ENCODE results near the gene RNF43.

The RNF43 gene

DNA sequence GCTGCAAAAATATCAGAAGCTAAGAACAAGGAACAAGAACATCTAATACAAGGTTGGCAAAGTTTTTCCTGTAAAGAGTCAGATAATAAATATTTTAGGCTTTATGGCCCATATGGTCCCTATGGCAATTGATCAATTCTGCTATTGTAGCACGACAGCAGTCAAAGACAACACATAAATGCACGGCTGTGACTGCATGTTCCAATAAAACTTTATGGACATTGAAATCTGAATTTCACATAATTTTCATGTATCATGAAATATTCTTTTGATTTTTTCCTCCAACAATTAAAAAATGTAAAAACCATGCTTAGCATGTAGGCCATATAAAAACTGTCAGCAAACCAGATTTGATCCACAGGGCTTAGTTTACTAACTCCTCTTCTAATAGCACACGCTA is 10.5 kb upstream of the RNF43 start:
- TF ChIP-seq Cebpa-rat (IDR thresholded peaks at IDR 0.05), result no peak
- Histone ChIP-seq H3K4me2 (no peak overlapping the region), H3K27me3 (no peaks in the 10 kb centered on the region), H4K20me1 (no peaks in the 10 kb centered on the region), H3K9me3 (replicated peaks in 1 of 11) (no peaks in the 10 kb centered on the region), H3K36me3 (no peaks in the 10 kb centered on the region), H3K4me1 (no peaks in the 10 kb centered on the region), H3K27ac (no peak overlapping the region), H3K4me3 (no peak overlapping the region), H3K9ac (no peak overlapping the region)

DNA sequence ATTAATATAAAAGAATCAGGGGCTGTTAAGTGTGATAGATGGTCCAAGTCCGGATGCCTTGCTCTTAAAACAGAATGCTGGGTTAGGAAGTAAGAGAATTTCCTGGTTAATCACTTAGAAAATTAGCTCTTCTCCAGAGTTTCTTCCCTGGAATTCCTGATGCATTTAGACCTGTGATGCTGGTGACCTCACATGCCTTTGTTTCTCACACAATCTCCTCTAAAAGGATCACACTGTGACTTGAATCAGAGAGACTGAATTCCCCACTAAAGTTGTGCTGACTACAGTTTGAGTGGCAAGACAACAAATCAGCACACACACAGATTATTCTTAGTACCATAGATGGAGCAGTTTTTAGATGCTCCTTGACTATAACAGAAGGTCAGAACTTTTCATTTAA is 4.4 kb upstream of the RNF43 start:
- Histone ChIP-seq H3K9me3 (replicated peaks in 1 of 11) (no peaks in the 10 kb centered on the region), H3K27ac (no peak overlapping the region), H4K20me1 (no peaks in the 10 kb centered on the region), H3K36me3 (no peaks in the 10 kb centered on the region), H3K27me3 (no peaks in the 10 kb centered on the region), H3K4me1 (peaks cover 0 to 19% (median 12%) of the 10 kb centered on the region in 10 experiments; a peak in 16 of 20 replicates), H3K4me2 (no peak overlapping the region), H3K9ac (no peak overlapping the region), H3K4me3 (no peak overlapping the region)
- TF ChIP-seq Cebpa-rat (IDR thresholded peaks at IDR 0.05), result no peak

DNA sequence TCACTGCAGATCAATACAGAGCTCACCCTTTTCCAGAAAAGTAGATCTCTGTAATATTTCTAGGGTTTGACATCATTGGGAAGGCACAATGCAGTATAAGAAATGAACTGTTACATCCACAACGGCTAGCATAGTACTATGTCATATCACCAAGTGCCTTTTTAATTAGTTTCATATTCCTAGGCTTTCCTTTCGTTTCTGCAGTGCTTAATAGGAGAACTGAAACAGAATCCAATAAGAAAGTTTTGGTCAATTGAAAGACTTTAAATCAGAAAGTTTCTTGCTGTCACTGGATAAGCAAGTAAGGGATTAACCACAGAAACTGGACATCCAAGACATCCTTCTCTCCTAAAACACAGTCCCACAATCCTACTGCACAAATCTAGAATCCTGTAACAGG is 3.5 kb upstream of the RNF43 start:
- peaks cover 0 to 19% (median 12%) of the 10 kb centered on the region in 10 experiments; a peak in 16 of 20 replicates for H3K4me1 ChIP-seq
- no peaks in the 10 kb centered on the region for H3K36me3 ChIP-seq
- H3K27me3 ChIP-seq, result no peaks in the 10 kb centered on the region
- H3K27ac ChIP-seq, result no peak overlapping the region
- H3K4me2 ChIP-seq, result no peak overlapping the region
- H3K9ac ChIP-seq, result no peak overlapping the region
- no peak overlapping the region for H3K4me3 ChIP-seq
- H4K20me1 ChIP-seq, result no peaks in the 10 kb centered on the region
- no peaks in the 10 kb centered on the region for H3K9me3 ChIP-seq (replicated peaks in 1 of 11)
- TF ChIP-seq Cebpa-rat (IDR thresholded peaks at IDR 0.05), result no peak

DNA sequence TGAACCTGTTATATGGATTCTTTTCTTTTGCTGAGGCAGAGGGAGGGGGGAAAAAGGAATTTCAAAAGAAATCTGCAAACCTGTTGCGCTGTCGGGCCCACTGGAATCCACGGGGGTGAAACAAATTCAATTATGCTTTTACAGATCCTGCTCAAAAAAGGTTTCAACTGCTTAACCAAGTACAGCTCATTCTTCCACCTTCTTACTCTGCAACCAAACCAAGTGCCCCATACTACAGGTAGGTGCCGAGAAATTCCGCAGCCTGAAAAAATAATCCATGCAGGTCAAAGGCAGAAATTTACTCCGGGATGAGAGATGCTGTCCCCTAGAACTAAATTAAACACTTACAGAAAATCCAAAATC is 416 bp downstream of the RNF43 start:
- H3K9ac ChIP-seq, result no peak overlapping the region
- peak overlapping the region in 4 of 11 experiments; percentile 57 to 78 (median 67); a peak in 5 of 22 replicates for H3K4me2 ChIP-seq
- no peaks in the 10 kb centered on the region for H3K27me3 ChIP-seq
- H3K4me1 ChIP-seq, result peaks cover 0 to 19% (median 12%) of the 10 kb centered on the region in 10 experiments; a peak in 16 of 20 replicates
- no peaks in the 10 kb centered on the region for H3K36me3 ChIP-seq
- H3K27ac ChIP-seq, result no peak overlapping the region
- H3K4me3 ChIP-seq, result no peak overlapping the region
- H4K20me1 ChIP-seq, result no peaks in the 10 kb centered on the region
- no peaks in the 10 kb centered on the region for H3K9me3 ChIP-seq (replicated peaks in 1 of 11)
- no peak for TF ChIP-seq Cebpa-rat (IDR thresholded peaks at IDR 0.05)

DNA sequence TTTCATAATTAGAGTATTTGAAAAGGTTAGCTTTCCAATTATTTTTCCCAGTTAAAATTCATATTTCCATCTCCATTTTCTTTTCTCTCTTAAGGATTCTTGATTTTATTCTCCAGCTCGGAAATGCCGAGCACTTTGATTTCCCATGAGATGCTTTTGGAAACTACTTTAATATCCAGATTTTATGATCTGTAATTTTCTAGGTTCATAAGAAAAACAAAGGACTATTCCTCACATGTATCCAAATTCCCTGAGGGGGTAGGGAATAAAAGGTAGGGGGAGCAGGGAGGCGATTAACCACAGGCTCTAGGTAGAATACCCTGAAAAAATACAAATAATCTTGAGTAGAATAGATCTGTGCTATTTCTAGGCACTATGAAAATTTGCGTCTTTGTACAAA is 938 bp downstream of the RNF43 start:
- H3K4me3 ChIP-seq, result no peak overlapping the region
- no peak for TF ChIP-seq Cebpa-rat (IDR thresholded peaks at IDR 0.05)
- no peaks in the 10 kb centered on the region for H3K27me3 ChIP-seq
- H4K20me1 ChIP-seq, result no peaks in the 10 kb centered on the region
- H3K36me3 ChIP-seq, result no peaks in the 10 kb centered on the region
- H3K4me1 ChIP-seq, result peaks cover 0 to 19% (median 12%) of the 10 kb centered on the region in 10 experiments; a peak in 16 of 20 replicates
- no peaks in the 10 kb centered on the region for H3K9me3 ChIP-seq (replicated peaks in 1 of 11)
- no peak overlapping the region for H3K4me2 ChIP-seq
- no peak overlapping the region for H3K9ac ChIP-seq
- no peak overlapping the region for H3K27ac ChIP-seq

DNA sequence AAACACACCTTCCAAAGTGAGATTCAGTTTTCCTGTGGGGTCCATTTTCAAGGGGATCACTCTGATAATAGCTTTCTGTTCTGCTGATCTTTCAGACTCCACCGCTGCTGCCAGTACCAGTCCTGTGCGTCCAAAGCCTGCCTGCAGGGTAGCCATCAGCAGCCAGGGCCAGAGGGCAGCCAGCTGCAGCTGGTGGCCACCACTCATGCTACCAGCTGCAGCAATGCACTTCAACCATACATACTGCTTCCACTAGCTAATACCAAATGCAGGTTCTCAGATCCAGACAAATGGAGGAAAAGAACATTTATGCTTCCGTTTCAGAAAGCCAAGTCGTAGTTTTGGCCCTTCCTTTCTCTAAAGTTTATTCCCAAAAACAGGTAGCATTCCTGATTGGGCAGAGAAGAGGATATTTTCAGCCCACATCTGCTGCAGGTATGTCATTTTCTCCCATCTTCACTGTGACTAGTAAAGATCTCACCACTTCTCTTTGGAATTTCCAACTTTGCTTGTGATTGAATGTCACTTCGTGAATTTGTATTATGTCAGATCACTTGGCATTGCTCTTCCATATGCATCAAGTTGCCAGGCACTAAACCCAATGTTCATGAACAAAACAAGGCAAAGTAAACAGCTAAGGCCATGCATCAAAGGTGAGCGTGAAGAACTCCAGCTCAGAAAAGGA is 1.8 kb downstream of the RNF43 start:
- Histone ChIP-seq H3K4me3 (no peak overlapping the region), H3K36me3 (no peaks in the 10 kb centered on the region), H3K9me3 (replicated peaks in 1 of 11) (no peaks in the 10 kb centered on the region), H3K4me2 (no peak overlapping the region), H4K20me1 (no peaks in the 10 kb centered on the region), H3K27me3 (no peaks in the 10 kb centered on the region), H3K27ac (no peak overlapping the region), H3K9ac (no peak overlapping the region), H3K4me1 (peaks cover 0 to 19% (median 12%) of the 10 kb centered on the region in 10 experiments; a peak in 16 of 20 replicates)
- TF ChIP-seq Cebpa-rat (IDR thresholded peaks at IDR 0.05), result no peak

DNA sequence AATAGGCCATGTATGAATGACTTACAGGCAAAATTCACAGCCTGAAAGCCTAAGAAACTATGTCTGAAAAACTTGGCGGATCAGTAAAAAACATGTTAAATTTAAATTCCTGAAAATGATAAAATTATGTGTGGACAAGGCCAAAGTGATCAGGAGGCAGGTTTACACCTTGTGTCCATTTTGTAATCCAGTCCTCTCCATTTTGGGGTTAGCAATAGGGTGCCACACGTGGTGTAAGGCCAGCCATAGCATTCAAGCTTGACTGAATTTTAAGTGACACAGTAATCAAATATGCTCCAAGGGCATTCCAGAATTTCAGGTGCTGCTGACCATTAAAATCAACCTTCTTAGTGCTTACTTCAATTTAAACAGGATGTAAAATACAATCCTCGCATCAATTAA is 2.7 kb downstream of the RNF43 start:
- H3K4me1 ChIP-seq, result peaks cover 0 to 19% (median 12%) of the 10 kb centered on the region in 10 experiments; a peak in 16 of 20 replicates
- no peak overlapping the region for H3K4me3 ChIP-seq
- no peak overlapping the region for H3K27ac ChIP-seq
- no peak overlapping the region for H3K9ac ChIP-seq
- no peaks in the 10 kb centered on the region for H3K9me3 ChIP-seq (replicated peaks in 1 of 11)
- no peaks in the 10 kb centered on the region for H3K36me3 ChIP-seq
- TF ChIP-seq Cebpa-rat (IDR thresholded peaks at IDR 0.05), result no peak
- H3K4me2 ChIP-seq, result no peak overlapping the region
- no peaks in the 10 kb centered on the region for H4K20me1 ChIP-seq
- H3K27me3 ChIP-seq, result no peaks in the 10 kb centered on the region

DNA sequence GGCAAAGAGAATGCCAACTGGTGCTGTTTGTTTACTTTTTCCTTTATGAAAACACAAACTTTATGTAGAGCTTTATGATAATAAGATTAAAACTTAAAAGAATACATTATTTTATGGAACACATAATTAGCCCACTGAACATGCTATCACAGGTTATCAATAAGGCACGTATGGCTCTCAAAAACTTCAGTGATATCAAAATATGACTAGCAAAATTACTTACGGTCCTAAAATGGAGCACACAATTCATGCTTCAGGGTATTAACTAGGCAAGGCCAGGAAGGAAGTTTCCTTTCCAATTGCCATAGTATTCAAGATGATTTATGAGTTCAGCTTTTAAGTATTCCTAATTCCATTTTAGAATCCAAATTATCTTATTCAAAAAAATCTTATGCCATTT is 3.6 kb downstream of the RNF43 start:
- no peak overlapping the region for H3K9ac ChIP-seq
- no peak overlapping the region for H3K4me2 ChIP-seq
- no peaks in the 10 kb centered on the region for H4K20me1 ChIP-seq
- H3K4me3 ChIP-seq, result no peak overlapping the region
- H3K27ac ChIP-seq, result no peak overlapping the region
- H3K27me3 ChIP-seq, result no peaks in the 10 kb centered on the region
- TF ChIP-seq Cebpa-rat (IDR thresholded peaks at IDR 0.05), result no peak
- H3K4me1 ChIP-seq, result peaks cover 0 to 18% (median 12%) of the 10 kb centered on the region in 10 experiments; a peak in 16 of 20 replicates
- H3K36me3 ChIP-seq, result no peaks in the 10 kb centered on the region
- no peaks in the 10 kb centered on the region for H3K9me3 ChIP-seq (replicated peaks in 1 of 11)

DNA sequence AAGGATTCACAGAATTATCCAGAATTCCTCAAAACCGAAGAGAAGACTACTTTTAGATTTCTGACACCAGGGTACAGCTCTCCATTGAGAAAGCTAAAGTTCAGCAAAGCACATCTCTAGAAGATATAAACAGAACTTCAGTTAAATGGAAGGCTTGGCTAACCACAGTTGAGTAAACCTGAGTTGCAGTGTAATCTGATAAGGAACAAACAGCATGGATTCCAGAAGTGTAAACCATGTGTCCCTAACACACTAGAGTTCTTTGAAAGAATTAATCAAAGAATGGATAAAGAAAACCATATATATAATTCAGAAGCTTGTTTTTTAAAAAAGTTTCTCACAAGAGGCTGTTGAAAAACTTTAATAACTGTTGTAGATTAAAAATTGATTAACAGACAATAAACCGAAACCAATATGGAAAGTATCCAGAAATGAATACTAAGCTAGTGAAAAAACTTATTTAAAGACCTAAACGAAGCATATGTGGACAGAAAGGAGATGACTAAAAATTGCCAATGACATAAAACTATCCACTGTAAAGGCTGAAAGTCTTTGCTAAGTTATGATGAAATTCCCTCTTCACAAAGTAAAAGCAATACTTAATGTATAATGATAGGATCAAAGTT is 4.3 kb downstream of the RNF43 start:
- no peak overlapping the region for H3K27ac ChIP-seq
- no peak overlapping the region for H3K9ac ChIP-seq
- H4K20me1 ChIP-seq, result no peaks in the 10 kb centered on the region
- no peaks in the 10 kb centered on the region for H3K9me3 ChIP-seq (replicated peaks in 1 of 11)
- H3K36me3 ChIP-seq, result no peaks in the 10 kb centered on the region
- peaks cover 0 to 13% (median 10%) of the 10 kb centered on the region in 10 experiments; a peak in 16 of 20 replicates for H3K4me1 ChIP-seq
- H3K4me3 ChIP-seq, result no peak overlapping the region
- TF ChIP-seq Cebpa-rat (IDR thresholded peaks at IDR 0.05), result no peak
- no peak overlapping the region for H3K4me2 ChIP-seq
- no peaks in the 10 kb centered on the region for H3K27me3 ChIP-seq
